Stimulated activated CD8-positive, alpha-beta memory T cell treated with anti-CD3 and anti-CD28 coated beads, Interleukin-15, amount 100 ng/mL, for 48 hours (primary cell): ENCODE results near the gene PVALEF.

ENCODE experiments used
- DNase-seq, 2 donors: peaks; one replicate each; pipeline ENCODE4 v3.0.0-alpha.2; 2020; ENCODE audit warnings: low read depth in 2 of 2

PVALEF gene

DNA sequence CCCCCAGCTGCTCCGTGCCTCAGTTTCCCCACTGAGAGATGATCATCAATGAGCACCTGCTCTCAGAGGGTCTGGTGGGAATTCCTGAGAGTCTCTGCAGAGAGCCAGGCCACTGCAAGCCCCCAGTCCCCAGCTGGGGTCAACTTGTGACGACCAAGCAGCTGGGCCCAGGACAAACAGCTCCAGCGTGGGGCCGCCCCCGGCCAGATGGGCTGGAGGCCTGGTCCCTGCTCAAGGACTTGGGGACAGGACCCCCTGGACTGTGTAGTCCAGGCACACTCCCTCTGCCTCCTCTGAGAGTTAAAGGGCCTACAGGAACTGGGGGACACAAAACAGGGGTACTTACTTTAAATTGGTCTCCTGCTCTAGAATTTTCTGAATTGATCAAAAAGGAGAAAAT, 17.3 kb downstream of the PVALEF start:
- DNase-seq: no peak

DNA sequence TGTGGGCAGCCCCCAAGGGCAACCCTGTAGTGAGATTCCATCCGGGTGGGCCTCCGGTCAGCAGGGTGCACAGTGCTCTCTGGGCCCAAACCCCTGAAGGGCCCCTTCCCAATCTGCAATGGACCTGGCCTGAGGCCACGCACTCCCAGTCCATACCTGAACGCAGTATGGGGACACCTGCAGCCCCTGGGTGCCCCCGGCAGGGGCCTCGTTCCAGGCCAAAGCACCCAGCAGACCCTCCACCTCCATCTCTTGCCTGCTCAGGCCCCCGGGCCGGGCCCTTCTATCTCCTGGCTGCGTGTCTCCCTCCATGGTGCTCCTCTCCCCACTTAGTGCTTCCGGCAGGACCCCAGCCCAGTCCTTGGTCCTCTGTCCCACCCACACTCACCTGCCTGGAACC, 18.0 kb downstream of the PVALEF start:
- DNase-seq: no peak

DNA sequence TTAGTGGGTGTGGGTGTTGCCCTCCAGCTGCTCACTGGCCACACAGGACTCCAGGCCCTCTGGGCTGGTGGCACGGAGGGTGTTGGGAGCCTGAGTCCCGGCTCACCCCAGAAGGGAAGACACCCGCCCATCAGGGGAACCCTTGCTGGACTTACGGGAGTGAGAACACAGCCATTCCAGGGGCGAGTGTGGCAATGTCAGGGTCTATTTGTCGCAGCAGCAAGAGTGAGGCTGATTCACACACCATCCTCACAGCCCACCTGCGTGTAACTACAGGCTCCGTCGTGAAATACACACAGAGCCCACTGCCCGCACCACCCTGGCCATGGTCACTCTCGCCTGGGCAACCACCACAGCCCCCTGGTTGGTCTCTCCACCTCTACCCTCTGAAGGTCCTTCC, 18.5 kb downstream of the PVALEF start:
- no peak for DNase-seq

DNA sequence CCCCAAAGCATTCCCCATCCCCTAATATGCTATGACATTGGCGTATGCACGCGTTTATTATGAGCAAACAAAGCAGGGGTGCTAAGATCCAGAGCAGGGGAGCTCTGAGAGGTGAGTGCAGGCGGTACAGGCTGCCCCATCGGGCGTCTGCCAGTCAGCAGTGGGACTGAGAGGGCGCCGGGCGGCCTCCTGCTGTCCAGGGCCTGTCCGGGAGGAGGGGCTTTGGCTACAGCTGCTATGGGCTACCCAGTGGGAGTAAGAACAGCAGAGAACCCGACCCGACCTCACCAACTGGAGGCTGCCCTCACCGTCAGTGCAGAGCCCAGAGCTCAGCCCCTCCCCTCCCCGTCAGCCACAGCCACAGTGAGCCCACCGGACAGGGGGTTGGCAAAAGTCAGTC, 19.2 kb downstream of the PVALEF start:
- DNase-seq: no peak

DNA sequence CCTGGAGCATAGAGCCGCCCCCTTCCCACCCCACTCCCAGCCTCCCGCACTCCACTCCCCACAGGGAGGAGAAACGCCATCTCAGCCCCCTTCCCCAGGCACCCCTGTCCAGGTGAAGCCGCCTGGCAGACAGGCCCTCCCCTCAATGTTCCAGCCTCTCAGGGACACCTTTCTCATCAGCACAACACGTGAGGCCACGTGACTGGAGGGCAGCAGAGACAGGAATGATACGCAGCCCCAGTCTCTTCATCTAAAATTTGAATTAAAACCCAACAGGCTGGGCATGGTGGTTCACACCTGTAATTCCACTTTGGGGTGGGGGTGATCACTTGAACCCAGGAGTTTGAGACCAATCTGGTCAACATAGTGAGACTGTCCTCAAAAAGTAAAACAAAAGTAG, 20.9 kb downstream of the PVALEF start:
- no peak for DNase-seq

DNA sequence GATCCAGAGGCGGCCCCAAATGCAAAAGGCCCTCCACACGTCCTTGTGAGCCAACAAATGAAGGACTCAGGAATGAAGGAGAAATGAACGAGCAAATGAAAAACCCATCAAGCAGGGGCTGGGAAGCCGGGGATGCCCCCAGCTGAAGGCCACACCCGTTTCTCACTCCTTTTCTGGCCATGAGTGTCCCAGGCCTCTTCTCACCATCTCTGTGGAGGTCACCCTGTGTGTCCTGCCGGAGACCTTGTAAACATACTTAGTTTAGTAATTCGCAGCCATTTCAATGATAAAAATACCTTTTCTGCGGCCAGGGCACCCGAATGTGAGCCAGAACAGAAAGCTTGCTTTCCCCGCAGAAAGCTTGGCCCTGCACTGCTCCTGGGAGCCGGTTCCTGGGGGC, 21.8 kb downstream of the PVALEF start:
- DNase-seq: no peak

DNA sequence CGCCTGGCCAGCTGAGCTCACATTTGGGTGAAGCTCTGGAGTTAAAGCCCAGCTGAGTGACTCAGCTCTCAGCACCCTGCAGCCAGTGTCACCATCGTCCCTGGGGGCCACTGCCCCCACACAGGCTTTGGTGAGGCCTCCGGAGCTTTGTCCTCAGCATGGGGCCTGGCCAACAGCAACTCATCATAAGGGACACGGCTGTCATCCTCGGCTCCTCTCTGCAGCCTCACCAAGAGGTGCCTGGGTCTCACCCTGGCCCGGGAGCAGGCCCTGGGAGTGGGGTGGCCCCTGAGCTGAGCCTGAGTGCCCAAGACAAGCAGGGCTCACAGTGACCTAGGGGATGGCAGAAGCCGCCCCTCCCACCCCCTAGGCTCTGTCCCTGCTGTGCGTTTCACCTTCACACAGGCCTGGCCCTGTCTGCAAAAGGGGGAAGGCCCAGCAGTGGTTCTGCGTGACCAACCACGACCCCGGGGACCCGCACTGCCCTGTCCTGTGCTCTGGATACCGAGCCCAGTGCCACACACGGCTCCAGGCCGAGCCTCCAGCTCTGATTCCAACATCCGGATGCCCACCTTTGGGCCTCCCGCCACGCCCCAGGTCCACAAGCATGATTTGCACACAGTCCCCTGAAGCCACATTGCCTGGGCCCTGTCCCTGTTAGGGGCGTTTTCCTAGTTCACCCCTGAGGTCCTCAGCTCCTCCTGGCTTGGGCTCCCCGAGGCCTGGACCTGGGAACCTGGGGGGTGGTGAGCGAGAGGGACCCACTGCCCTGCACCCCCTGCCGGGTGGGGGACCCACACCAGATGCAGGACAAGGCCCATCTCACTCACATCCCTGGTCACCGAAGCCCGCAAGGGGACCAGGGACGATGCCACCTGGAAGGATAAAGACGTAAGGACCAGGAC, 22.5 kb downstream of the PVALEF start:
- DNase-seq: no peak

DNA sequence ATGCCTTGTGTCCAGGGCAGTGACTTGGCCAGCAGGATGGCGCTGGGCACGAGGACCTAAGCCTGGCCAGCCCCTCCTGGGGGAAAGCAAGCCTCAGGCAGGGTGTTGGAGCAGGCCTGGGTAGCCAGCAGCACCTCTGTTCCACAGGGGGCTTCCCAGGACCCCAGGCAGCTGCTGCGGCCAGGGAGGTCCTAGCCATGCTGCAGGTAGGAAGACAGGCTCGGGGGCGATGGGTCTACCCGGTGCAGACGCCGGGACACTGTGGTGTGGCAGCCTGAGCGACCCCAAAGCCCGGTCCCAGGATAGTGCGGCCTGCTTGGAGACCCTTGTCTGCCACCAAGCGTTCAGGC, 23.2 kb downstream of the PVALEF start:
- no peak for DNase-seq

DNA sequence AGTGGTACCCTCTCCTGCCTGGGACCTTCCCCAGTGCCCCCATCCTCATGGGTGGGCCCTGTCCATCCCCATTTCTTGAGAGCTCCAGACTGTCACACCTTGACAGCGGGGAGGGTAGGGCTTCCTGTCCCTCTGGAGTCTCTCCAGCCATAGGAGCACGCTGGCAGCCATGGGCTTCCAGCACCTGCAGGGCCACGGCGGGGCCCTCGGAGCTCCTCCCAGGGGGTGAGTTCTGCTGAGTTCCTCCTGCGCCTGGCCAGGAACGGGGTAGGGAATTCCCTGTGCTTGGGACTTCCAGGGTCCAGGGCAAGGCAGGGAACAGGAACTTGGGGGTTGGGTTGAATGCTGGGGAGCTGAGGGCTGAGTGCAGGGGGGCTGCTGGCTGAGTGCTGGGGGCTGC, 23.7 kb downstream of the PVALEF start:
- DNase-seq: no peak

DNA sequence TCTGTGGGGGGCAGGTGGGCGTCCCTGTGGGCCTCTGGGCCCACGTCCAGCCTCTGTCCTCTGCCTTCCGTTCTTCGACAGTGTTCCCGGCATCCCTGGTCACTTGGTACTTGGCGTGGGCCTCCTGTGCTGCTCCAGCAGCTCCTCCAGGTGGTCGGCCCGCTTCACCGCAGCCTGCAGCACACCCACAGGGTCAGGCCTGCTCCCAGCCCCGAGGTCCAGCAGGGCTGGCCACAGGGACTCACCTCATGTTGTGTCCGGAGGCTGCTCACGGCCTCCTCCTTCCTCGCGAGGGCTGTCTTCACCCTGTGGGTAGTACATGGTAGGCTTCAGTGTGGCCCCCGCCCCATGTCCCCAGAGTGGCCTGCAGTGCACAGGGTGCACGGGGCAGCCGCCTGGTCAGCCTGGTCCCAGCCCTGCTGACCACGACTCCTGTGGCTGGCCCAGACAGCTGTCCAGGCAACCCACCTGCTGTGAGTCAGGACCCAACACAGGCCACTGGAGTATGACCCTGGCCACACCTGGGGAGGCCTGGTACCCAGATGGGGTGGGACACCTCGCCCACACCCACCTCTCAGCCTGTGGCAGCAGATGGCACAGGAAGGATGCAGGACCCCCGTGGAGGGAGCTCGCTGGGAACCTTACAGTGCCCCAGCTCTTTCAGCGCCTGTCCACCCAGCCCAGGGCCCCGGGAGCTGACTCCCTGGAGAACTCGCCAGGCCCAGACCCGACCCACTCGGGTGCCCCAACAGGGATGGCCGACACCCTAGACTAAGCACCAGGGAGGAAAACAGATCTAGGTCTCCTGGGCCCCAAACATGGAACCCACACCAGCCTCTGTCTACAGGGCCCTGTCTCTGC, 24.6 kb downstream of the PVALEF start:
- no peak for DNase-seq

DNA sequence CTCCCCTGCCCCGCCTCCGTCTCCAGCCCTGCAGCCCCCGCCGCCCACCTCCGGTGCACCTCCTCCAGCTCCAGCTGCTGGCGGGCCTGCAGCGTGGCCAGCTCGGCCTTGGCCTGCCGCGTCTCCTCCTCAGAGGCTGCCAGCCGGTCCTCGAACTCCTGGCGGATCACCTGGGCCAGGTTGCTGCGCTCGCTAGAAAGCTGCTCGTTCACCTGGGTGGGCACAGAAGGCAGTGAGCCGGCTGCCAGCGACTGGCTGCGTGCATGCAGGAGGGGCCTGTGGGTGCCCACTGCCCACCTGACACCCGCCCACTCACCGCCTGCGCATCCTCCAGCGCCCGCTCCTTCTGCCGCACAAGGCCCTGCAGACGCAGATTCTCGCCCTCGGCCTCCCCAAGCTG, 25.3 kb downstream of the PVALEF start:
- DNase-seq: no peak

DNA sequence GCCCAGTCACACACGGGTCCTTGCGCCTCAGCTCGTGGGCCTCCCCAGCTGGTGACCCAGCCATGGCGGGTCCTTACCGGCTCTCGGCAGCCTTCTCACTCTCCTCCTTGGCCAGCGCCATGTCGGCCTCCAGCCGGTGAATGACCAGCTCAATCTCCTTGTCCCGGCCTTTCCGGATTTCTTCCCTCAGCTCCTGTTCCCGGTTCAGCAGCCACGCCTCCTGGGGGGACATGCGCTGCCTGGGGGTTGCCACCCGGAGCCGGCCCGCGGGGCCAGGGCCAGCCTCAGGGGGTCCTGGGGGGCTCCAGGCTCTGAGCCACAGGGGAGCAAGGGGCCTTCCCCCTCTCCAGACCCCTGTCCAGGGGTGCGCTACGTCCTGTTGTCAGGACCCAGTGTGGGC, 25.8 kb downstream of the PVALEF start:
- DNase-seq: no peak

DNA sequence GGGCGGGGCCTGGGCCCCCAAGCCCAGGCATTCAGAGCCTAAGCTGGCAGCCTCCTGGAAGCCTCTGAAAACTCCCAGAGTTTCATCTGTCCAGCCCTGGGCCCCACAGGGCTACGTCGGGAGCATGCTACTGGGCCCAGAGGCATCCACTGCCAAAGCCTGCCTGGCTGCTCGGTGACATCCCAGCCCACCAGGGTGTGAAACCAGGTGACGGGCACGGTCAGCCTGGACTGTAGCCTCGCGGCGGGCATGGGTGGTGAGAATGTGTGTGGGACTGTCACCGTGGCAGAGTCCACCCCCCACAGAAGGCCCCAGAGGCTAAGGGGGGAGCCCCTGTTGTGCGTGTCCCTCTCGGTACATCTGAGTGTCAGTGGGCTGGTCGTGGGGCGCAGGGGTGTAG, 26.3 kb downstream of the PVALEF start:
- DNase-seq: no peak

DNA sequence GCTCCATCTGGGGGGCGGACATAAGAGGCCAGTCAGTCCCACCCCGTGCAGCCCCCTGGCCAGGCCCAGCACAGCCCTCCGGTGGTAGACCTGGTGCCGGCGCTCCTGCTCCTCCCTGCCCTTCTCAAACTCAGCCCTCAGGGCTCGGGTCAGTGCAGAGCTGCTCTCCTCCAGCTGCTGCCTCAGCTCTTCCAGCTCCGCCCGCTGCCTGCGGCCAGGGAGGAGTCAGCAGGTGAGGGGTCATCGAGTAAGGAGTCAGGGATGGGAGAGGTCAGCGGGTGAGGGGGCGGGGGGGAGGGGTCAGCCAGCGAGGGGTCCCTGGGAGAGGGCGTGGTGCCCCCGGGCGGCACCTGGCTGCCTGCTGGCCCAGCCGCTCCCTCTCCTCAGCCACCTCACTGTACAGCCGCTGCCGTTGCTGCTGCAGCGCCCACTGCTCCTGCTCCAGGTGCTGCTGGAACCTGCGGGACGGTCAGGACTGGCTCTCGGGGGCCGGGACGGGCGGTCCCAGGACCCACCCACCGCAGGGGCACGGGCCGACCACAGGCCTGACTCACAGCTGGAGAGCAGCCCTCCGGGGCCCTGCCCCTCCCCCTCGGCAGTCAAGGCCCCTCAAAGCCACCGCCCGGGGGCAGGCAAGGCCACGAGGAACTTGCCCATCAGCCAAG, 27.2 kb downstream of the PVALEF start:
- DNase-seq: no peak

DNA sequence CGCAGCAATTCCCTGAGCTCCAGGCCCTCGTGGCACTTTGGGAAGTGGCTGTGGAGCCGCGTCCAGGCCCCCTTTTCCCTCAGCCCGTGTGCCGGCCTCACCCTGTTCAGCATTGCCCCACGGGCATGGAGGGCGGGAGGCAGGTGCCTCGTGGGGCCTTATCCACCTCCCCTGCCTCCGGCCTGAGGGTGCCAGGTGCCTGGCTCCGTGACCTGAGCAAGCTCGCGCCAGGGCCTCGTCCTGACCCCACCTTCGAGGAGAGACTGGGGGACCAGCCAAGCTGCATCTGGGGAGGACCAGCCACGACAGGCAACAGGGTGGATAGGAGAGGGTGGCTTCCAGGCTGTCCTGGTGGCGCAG, 27.7 kb downstream of the PVALEF start:
- no peak for DNase-seq

DNA sequence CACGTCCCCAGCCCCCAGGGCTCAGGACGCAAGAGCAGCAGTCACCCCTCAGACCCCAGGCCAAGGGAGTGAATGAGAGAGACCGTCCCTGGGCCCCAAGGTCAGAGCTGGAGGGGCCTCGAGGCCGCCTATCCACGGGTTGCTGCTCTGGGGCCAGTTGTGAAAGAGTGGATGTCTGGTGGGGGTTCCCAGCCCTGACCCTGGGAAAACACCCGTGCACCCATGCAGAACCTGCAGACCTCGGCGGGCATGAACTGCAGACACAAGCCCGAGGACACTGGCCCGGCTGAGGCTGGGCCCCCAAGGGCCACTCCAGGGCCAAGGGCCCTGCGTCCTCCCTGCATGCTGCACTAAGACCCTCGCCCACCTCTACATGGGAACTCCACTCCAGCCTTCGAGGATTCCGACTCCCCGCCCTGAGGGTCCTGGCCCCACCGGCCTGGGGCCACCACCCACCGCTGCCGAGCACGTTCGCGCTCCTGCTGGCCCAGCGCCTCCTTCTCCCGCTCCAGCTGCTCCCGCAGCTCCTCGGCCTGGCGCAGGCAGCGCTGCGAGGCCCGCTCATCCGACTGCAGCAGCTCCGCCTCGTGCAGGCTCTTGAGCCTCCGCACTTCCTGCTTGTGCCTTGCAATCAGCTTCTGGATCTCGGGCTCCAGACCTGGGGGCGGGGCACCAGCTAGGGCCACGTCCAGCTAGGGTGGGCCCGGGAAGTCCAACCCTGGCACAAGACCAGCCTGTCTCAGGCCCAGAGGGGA, 28.3 kb downstream of the PVALEF start:
- no peak for DNase-seq

DNA sequence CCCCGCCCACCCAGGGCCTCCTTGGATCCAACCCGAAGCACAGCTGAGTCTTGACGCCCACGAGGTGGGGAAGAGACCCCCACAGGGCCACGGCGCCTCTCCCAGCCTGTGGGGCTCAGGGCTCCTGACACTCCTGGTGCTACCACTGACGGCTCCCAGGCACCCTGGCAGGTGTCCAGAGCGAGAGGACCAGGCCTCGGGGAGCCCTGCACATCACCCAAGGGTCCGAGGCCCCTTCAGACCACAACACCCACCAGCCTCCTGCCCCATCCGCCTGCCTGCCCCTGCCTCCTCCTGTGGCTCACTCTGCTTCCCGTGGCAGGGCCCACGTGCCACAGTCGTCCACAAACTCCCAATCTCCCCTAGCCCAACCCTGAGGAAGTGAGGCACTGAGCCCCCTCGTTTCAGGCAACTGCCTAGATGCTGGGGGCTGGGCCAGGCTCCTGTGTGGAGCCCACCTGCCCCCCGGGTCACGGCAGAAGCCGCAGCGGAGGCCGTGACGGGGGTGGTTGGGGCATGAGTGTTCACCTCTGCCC, 29.0 kb downstream of the PVALEF start:
- no peak for DNase-seq

DNA sequence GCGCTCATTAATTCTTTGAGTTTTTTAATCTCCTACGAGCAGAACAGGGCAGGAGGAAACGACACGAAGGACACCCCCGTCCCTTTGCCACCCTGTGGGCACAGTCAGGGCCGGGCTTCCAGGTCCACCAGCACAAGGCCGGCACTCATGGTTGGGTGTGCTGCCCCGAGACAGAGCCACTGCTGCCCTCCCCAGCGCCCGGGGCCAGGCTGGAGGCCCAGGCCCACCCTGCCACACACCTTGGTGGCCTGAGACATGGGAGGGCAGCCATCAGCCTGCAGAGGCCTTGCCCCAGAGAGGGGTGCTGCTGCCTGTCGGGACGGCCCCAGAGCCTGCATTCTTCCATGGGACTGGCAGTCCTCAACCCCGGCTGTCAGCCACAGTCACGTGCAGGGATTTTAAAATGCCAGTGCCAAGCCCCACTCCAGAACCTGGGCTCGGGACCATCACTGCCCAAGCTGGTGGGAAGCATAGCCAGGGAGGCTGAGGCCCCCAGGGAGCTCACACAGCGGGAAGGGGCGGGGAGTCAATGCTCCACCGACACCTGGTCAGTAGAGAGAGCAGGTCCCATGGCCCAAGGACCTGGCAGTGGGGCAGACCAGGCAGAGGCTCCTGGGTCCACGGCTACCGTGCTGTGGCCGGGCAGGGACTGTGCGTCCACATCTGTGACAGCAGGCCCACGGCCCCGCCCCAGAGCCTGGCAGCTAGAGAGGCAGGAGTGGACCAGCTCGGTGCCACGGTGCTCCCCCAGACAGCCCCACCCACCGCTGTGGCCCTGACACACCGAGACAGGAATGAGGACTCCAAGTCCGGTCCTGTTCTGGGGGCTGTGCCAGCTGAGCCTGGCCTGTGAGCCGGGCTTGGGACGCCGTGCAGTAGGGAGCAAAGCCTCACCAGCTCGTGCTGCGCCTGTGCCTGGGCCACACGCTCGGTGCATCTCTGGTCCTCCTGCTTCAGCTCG, 29.9 kb downstream of the PVALEF start:
- no peak for DNase-seq

DNA sequence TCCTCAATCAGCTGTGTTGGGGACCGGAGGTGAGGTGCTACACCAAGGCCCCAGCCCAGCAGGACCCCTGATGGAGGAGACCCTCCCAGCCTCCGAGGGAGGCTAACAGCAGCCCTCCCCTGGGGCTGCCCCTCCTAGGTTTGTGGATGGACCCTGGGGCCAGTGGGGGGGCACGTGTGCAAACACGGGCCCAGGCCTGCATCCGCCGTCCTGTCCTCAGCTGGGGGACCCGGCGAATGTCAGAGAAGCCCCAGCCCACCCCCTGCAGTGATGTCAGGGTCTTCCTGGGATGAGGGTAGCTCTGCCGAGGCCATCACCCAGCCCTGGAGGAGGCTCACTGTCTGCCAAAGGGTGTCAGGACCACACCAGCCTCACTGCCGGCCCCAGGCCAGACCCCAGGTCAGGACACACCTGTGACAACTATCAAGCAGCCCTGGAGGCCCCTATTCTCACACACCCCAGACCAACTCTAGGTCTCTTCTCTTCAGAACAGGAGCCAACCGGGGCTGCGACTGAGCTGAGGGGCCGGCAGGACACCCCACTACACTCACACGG, 30.7 kb downstream of the PVALEF start:
- no peak for DNase-seq
